Measurements from ENCODE around the gene PTPRN2.

Gene PTPRN2

DNA sequence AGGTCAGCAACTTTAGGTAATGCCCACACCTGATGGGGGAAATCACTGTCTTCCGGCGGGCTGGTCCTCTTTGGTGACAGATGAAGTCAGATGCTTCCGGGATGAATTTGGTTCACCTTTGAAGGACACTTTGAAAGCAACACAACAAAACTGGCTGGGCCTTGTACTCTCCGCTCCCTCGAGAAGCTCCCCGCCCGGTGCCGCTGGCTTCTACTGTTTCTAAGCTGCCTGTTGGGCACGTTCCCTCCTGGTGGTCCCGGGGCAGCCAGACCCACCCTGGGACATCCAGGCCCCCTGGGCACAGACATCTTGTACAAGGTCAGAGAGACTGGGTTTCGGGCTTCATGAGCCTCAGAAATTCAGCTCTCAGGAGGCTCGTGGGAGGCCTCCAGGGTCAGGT lies 798.5 kb downstream of the PTPRN2 start:
- TF ChIP-seq, protein P1, sequence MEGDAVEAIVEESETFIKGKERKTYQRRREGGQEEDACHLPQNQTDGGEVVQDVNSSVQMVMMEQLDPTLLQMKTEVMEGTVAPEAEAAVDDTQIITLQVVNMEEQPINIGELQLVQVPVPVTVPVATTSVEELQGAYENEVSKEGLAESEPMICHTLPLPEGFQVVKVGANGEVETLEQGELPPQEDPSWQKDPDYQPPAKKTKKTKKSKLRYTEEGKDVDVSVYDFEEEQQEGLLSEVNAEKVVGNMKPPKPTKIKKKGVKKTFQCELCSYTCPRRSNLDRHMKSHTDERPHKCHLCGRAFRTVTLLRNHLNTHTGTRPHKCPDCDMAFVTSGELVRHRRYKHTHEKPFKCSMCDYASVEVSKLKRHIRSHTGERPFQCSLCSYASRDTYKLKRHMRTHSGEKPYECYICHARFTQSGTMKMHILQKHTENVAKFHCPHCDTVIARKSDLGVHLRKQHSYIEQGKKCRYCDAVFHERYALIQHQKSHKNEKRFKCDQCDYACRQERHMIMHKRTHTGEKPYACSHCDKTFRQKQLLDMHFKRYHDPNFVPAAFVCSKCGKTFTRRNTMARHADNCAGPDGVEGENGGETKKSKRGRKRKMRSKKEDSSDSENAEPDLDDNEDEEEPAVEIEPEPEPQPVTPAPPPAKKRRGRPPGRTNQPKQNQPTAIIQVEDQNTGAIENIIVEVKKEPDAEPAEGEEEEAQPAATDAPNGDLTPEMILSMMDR (IDR thresholded peaks at IDR 0.05) = no peak
- no peak for TF ChIP-seq ZFX (IDR thresholded peaks at IDR 0.05; ENCODE audit: borderline replicate concordance)

DNA sequence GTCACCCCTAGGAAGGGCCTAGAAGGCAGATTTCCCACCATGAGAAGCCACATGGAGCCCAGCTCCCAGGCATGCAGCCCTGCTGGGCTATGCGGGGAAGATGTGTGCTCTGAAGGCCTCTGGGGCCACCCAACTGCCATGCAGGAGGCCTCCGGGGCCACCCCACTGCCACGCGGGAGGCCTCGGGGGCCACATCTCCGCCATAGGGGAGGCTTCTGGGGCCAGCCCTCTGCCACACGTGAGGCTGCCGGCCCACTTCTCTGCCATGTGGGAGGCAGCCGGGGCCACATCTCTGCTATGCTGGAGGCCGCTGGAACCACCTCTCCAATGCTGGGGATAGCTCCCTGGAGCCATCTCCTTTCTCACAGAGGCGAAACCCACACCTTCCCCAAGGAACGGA lies 799.0 kb downstream of the PTPRN2 start:
- TF ChIP-seq, protein P1 (IDR thresholded peaks at IDR 0.05) = no peak
- no peak for TF ChIP-seq ZFX (IDR thresholded peaks at IDR 0.05; ENCODE audit: borderline replicate concordance)
- H3K27ac ChIP-seq = no peak overlapping the region

More for the DNA sequence above, 798.5 kb downstream of the PTPRN2 start:
- H3K27ac ChIP-seq = no peak overlapping the region

DNA sequence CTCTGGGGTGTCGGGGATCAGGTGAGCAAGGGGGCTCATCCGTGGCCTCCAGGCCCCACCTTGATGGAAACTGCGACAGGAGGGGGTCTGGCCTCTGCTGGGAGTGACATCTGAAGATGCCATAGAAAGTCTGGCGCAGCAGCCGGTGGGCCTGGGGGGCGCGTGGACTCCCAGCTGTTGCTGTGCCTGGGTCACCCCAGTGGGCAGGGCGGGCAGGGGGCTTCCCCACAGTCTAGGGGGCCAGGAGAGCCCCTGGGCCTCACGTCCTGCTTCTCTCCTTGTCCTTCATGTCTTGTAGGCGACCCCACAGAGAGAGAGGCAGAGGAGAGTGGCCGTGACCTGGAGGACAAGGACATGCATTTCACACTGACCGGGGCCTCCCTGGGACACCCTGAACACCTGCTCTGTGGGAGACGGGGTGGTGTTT lies 800.3 kb downstream of the PTPRN2 start:
- no peak overlapping the region for H3K27ac ChIP-seq
- TF ChIP-seq, protein P1 (IDR thresholded peaks at IDR 0.05) = no peak
- no peak for TF ChIP-seq ZFX (IDR thresholded peaks at IDR 0.05; ENCODE audit: borderline replicate concordance)

DNA sequence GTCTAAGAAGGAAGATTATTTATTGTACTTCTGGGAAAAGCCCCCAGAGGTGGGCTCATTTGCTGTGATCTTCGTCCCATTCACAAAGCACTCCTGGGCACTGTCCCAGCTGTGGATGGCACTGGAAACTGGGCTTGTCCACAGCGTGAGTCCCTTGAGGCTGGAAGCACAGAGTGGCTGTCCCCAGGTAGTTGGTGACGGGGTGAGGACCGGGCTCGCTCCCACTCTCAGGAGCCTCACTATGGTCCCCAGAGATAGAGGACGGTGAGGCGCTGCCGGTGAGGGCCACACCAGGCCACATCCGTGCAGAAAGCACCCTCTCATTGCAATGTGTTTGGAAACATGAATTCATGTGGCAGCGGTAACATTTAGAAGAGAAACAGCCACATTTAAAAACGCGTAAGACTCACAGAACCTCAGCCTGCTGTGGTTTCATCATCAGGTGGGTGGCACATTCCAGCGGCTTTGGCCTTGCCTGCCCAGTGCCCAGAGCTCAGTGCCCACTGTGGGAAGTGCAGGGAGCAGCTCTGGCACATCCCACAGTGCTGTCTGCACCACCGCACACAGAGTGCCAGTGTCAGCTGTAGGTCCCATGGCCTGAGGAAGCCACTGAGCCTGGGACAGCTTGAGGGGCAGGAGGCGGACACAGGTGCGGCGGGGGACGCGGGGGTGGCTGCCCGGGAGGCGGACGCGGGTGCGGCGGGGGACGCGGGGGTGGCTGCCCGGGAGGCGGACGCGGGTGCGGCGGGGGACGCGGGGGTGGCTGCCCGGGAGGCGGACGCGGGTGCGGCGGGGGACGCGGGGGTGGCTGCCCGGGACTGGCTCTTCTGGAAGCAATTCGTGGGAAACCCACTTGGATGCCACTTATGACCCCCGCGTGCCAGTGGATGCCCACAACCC lies 801.0 kb downstream of the PTPRN2 start:
- H3K27ac ChIP-seq = no peak overlapping the region
- no peak for TF ChIP-seq ZFX (IDR thresholded peaks at IDR 0.05; ENCODE audit: borderline replicate concordance)
- TF ChIP-seq, protein P1 (IDR thresholded peaks at IDR 0.05) = no peak

DNA sequence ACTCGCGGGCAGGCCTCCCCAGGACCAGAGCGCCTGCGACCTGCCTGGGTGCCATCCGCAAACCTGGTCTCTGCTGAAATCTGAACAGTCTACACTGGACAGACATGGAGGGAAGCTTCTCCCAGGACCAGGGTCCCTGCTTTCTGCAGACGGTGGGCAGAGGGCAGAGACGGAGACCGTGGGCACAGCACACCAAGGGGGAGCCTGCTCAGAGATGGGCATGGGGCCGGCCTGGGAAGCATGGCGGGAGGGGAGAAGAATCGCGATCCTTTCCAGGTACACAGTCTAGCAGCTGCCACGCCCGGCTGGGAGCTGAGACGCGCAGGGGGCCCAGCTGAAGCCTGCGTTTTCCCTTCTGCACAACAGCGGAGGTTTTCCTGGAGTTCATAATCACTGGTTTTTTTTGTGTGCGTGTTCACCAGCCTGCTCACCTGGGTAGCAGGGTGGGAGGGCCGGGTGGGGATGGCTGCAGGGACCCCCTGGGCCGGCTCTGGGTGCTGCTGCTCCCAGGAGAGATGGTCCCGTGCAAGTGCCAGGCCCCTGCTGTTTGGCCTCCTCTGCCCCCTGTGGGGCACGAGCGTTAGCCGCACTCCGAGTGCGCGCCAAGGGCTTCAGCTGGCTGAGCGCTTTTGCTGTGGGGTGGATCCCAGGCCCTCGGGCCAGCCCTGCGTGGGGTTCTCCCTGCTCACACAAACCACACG lies 802.0 kb downstream of the PTPRN2 start:
- no peak overlapping the region for H3K27ac ChIP-seq
- no peak for TF ChIP-seq ZFX (IDR thresholded peaks at IDR 0.05; ENCODE audit: borderline replicate concordance)

DNA sequence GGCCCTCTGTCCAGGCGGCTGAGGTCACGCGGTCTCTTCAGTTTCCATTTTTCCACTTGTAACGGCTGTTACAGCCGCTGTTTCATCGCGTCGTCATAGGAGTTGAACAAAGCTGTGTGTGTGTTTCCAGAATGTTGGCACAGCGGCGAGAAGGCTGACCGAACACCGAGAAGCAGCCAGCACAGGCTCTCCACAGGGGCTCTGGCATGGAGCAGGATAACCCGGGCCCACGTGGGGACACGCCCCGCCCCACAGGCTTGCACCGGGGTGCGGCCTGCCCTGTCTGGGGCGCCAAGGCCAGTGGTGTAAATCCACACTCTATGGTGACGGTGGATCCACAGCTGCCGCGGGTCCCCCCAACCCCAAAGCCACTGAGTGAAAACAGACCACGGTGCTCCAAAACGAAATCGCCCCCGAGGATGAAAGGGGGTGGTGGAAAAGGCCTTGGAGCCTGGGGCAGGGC lies 802.6 kb downstream of the PTPRN2 start:
- TF ChIP-seq, protein P1 (IDR thresholded peaks at IDR 0.05) = no peak
- TF ChIP-seq ZFX (IDR thresholded peaks at IDR 0.05; ENCODE audit: borderline replicate concordance) = no peak
- no peak overlapping the region for H3K27ac ChIP-seq

DNA sequence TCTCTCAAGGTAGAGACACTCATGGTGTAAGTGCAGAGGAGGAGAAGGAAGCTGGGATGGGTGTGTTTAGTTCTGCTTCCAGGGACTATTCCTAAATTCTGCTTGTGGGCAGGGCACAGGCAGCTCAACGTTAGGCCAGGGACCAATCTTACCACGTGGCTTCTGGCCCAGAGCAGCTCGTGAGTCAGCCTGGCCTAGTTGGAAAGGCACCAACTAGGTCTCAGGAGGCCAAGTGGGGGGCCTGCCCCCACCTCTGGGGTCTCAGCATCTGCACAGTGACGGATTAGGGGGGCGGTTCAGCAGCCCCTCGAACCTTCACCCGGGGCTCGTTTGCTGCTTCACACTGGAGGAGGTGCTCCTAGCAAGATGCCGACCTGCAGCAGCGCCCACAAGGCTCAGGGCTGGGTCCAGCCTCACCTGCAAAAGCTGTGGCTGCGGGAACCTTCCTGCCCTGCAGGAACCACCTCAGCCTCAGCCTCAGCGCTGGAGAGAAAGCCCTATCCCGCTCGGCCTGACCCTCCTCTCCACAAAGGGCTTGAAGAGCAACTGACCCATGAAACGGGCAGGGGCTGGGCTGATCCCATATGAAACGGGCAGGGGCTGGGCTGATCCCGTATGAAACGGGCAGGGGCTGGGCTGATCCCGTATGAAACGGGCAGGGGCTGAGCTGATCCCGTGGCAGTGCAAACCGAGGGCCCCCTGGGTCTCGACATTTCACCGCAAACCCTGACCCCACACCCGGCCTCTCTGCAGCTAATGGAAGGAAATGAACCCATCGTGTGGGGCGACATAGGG lies 803.4 kb downstream of the PTPRN2 start:
- no peak overlapping the region for H3K27ac ChIP-seq
- TF ChIP-seq ZFX (IDR thresholded peaks at IDR 0.05; ENCODE audit: borderline replicate concordance) = no peak
- TF ChIP-seq, protein P1 (IDR thresholded peaks at IDR 0.05) = no peak
